Limb (tissue), 2 donors: ENCODE results near the gene CYTH4.
"Not testable (repeated sequence)": the region's sequence is repeated elsewhere in the genome, so short reads cannot be mapped to it uniquely, and the experiment has no call there.

Source experiments
- DNase-seq, 2 donors: peaks; one replicate each; pipeline ENCODE4 v3.0.0-alpha.2; 2016; ENCODE audit errors: extremely low spot score in 2 of 2

CYTH4 gene

DNA sequence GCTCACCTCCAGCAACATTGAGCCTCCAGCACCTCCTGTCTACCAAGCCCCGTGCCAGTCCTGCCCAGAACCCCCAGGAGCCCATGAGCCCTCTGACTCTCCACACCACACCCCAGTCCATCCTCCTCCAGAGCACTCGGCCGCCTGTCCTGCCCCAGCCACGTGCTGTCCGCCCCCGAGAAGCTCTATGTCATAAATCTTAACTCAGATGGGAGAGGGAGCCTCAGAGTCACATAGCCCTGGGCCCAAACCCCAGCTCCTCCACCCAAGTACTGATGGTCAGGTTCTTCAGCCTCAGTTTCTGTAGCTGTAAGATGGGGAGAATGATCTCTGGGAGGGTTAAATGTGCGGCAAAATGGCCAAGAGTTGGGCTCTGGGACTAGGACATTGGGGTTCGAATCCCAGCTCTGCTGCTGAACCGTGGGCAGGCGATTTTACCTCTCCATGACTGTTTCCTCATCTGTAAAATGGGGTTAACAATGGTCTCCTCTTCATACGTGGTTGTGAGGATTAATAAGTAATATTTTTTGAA lies 27.8 kb downstream of the CYTH4 start:
- DNase-seq, result no peak

DNA sequence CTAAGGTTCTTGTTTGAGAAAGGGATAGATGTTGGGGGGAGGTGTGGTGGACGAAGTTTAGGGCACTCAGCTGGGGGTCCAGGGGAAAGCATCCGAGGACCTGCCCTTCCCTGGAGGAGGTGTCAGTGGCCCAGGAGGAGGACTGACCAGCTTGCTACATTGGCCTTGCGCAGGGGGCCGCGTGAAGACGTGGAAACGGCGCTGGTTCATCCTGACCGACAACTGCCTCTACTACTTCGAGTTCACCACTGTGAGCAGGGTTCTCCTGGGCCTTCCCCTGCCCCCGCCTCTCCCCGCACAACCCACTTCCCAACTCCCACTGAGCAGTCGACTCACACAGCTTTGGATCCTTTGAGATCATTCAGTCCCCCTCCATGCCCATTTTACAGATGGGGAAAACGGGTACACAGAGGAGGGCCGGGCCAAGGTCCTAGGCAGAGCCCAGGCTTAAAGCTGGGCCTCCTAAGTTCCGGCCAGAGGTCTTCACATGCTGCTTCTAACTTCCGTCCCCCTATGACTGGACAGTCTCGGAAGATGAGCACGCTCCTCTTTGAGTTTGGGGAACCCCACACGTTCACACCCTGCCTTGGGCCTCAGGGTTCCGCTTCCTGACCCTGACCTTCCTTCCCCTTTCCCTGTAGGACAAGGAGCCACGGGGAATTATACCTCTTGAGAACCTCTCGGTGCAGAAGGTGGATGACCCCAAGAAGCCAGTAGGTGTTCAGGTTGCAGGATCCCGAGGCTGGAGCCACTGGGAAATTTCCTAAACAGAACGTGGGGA lies 28.7 kb downstream of the CYTH4 start:
- DNase-seq, result no peak

DNA sequence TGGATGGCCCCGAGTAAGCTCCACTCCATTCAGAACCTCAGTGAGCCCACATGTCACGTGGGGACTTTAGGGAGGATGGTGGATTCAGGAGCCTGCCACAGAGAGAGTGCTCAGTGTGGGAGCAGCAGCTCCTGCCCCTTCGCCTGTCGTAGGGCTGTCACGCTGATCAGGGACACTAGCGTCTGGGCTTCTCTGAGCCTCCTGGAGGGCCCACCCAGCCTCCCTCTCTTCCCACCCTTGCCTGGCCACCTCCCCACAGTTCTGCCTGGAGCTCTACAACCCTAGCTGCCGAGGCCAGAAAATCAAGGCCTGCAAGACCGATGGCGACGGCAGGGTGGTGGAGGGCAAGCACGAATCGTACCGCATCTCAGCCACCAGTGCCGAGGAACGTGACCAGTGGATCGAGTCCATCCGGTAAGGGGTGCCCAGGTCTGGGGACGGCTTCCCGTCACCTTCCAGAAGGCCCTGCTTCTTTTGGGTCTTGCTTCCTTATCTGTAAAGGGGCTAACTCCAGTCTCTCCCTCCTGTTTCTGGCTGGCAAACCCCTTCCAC lies 29.5 kb downstream of the CYTH4 start:
- no peak for DNase-seq

DNA sequence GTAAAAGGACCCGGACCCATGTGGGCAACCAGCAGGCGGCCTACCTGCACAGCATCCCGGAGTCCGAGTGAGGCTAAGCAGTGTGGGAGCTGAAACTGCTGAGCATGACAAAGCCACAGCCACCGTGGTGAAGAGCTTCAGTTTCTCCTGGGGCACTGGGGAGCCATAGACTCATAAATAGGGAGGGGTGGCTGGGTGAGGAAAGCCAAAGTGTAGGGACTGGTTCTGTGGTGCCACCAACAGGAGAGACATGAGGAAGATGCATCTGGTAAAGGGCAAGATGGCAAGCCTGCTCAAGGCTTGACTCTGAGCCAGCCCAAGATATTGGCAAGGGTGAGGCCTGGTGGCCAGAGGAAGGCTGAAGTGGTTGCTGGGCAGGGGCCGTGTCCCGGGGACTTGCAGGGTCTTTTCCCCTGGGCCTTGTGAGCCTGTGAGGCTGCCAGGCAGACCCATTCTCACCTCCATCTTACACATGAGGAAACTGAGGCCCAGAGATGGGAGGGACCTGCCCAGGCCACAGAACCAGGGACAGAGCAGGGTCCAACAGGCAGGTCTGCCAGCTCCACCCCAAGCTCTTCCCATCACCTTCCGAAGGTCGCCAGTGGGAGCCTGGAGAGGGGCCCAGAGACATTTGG lies 30.4 kb downstream of the CYTH4 start:
- DNase-seq, result no peak

GRCh38 chr22:37313376-37314314 lies 31.3 kb downstream of the CYTH4 start:
- DNase-seq, result no peak

DNA sequence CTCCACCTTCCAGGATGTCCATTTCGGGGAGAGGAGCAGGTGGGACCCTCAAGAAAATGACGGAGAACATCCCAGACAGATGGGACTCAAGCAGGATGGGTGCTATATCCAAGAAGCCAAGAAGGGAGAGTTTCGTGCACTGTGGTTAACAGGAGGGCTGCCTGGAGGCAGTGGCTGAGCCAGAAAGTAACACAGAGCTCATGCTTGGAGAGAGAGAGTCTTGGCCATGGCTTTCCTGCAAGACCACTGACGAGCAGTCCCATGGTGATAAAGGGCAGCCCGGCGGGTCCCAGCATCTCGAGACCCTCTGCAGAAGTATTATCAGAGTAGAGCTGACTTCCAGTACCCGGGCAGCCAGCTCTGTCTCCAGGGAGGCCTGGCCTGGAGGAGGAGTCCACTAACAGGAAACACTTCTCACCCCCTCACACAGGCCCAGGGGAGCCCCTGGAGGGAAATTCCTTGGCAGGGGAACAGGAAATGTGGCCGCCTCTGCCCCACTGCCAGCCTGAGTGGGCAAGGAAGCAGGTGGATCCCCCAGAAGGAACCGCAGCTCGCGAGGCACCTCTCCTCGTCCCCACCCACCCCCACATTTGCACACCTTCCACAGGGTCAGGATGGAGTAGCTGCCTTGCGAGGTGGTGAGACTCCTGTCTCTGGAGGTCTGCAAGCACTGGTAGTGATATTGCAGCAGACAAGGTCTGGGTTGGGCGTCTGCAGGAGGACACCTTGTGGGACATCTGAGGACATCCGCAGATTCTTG lies 32.2 kb downstream of the CYTH4 start:
- no peak for DNase-seq

DNA sequence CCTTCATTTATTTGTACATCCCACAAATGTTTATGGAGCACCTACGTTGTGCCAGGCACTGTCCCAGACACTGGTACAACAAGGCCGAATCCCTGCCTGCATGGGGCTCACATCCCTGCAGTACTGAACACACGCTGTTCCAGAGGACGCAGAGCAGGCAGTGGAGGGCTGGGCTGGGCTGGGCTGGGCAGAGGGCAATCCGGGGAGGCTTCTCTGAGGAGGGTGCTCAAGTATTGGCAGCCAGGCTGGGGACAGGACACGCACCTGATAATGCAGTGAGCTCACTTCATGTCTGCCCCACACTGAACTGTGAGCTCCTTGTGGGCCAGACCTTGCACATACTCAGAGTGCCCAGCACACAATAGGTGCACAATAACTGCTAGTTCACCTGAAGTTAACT lies 34.1 kb downstream of the CYTH4 start:
- no peak for DNase-seq

GRCh38 chr22:37316875-37317371 lies 34.6 kb downstream of the CYTH4 start:
- DNase-seq, result peak; percentile 68 to 84

DNA sequence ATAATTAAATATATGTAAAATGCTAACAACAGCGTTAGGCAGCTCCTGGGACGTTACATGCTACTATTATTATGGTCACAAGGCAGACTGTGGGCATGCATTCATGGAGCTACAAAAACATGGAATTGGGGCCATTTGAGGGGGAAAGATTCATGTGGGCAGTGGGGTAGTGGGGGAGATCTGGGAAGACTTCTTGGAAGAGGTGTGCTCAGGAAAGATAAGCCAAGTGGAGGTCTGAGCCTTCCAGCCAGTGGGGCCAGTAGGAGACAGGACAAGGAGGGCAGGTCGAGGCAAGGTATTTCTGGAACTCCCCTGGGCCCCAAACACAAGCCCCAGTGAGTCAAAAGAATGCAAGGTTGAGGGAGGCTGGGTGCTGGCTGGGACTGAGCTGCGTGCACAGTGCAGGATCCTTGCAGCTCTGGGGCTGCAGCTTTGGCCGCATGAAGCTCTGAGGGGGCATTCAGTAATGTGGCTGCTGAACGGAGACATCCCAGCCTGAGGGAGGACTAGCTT lies 35.4 kb downstream of the CYTH4 start:
- no peak for DNase-seq

GRCh38 chr22:37318364-37319109 lies 36.2 kb downstream of the CYTH4 start:
- no peak for DNase-seq

- no peak for DNase-seq
Observed at GRCh38 chr22:37319469-37319868, 37.2 kb downstream of the CYTH4 start.

DNA sequence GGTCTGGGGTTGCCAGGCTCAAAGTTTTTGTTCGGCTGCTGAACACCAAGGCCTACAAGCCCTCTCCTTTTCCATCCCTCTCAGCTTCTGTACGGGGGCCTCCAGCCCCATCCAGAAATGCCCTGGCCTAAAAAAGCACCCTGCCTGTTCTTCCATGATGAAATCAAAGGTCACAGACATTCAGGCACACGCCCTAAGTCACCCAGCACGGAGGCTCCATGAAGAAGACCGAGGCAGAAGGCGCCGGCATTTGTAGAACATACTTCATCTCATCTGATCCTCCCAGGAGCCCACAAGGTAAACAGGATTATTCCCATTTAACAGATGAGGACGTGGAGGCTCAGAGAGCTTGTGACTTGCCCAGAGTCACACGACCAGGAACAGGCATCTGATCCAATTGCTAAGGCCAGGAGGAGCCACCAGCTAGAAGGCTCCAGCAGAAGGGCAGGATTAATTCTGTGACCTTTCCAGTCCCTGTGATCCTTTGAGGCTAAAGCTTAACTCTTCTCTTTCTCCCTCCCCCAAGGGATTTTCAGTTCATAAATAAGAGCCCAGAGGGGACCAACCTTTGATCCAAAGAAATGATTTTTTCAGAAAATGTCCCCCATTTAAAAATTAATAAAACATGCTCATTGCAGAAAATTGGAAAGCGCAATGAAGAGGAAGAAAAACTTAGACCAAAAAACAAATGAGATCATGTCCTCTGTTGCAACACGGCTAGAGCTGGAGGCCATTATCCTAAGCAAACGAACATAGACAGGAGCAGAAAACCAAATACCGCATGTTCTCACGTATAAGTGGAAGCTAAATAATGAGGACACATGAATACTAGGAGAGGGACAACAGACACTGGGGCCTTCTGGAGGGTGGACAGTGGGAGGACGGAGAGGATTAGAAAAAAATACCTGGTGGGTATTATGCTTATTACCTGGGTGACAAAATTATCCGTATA lies 38.7 kb downstream of the CYTH4 start:
- DNase-seq, result no peak

DNA sequence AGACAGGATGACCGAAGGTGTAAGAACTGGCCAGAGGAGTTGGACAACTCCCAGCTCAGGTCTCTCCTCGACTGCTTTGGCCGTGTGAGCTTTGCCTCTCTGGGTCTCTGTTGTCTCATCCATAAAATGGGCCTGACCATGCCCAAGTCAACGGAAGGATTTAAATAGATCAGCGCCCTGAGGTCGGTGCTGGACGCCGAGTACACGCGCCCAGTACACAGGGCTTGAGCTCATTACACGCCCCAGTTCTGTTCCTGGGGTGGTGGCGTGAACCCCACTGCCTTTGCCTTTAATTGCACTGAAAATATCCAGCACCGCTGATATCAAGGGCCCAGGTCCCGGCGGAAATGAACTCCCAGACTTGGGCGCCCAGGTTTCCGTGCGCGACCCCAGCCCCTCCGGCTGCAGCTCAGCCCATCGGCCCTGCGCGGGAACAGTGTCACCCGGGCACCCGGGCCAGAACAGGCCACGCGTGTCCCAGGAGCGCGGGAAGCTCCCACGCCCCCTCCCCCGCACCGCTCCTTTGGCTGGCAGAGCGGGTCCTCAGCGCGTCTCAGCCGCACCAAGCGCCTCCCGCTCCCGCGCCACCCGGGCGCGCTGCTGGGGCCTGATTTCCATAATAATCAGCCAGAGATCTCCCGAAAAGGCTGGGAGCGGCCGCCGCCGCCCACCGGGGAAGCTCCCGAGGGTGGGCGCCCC lies 42.2 kb downstream of the CYTH4 start:
- no peak for DNase-seq

GRCh38 chr22:37325039-37325395 lies 42.7 kb downstream of the CYTH4 start:
- no peak for DNase-seq

- DNase-seq, result no peak
Observed at GRCh38 chr22:37326726-37327125, 44.4 kb downstream of the CYTH4 start.

DNA sequence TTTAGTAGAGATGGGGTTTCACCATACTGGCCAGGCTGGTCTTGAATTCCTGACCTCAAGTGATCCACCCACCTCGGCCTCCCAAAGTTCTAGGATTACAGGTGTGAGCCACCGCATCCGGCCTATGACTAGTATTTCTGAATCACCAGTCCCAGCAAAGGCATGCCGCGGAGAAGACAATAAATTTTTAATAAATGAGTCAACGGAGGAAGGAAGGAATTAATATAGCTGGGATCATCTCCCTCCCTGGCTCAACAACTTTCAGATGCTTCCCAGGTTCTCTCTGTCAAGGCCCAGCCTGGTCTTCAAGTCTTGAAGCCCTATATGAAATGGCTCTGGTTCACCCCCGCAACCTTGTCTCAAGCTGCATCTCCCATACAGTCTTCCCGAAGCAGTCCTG lies 45.7 kb downstream of the CYTH4 start:
- no peak for DNase-seq

- not testable (repeated sequence) for DNase-seq
Observed at GRCh38 chr22:37328538-37329237, 46.4 kb downstream of the CYTH4 start.
